HG03064 (cell line): ENCODE results near the gene HLA-DOA.

Experiments used
- ATAC-seq: cut with Tn5 transposase; IDR thresholded peaks from one replicate; pipeline ENCODE4 v1.9.1; 2021; ENCODE audit warnings: low read depth; ENCODE audit not compliant: unreplicated experiment

Gene HLA-DOA

DNA sequence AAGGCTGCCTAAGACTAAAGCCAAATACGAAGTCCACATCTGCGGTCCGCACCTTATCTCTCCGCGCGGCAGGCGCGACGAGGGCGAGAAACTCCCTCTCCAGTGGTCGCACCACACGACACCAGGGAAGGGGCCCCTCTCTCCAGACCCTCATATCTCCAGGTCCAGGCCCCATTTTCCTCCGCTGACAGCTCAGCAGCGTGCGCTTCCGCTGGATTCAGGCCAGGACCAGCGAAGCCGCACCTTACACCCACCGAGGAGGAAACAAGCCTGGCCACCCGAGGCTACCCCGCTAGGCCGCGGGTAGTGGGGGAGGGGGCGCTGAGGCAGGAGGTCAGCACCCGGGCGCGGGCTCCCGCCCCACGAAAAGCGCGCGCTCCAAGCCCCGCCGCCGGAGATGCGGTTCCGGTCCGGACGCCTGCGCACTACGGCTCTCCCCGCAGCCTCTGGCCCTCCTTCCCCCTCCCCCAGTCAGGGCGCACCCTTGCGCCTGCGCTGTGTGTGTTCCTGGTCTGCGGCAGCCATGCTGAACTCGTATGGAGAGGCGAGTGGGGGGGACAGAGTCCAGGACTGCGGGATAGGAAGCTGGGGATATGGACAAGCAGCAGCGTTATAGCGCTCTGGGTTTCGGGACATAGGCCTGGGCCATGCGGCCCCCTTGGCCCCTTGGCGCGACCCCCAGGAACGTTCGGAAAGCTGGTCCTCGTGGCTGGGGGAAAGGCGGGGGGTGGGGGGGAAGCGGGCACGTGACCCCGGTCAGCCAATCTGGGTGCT lies 41.1 kb downstream of the HLA-DOA start, which contains the start of gene BRD2:
Gene BRD2, plus strand, starts transcription at position 502 of the 774 bp plus-strand sequence. CDS start 4,305 bp downstream, outside the sequence.
- peak; percentile 27 for ATAC-seq

DNA sequence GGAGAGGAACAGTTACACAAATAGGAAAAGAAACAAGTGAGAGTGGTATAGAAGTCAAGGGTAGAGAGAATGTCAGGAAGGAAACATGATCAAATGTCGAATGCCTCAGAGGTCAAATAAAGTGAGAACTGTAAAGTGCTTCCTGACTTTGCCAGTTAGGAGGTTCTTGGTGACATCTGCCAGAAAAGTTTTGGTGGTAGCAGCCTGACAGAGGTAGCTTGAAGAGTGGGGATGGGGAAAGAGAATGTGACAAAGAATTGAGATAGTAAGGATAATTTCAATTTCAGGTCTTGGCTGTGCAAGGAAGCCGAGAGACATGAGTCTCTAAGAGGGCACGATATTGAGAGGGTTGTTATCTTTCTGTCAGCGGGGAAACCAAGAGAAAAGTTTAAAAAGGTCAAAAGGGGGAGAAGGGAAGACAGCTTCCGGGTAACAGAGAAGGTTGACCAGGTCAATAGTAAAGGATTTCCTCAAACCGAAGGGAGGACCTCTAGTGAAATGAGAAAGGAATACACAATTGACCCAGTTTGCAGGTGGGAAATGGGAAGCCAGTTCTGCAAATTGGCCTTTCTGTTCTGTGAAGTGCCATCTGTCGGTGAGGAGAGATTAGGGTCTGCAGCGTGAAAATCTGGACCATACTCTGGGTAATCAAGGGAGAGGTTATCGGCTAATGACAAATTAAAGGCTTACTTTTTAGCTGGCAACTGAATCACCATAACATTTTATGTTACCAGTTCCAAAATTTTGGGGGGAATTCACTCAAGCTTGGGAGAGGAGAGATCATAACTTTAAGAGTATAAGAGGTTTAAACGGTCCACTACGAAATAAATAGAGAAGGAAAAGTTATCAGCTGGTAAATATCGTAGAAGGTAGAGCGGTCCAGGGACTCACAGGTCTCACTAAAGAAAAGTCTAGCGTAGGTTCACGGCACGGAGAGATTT lies 42.0 kb downstream of the HLA-DOA start:
- no peak for ATAC-seq

DNA sequence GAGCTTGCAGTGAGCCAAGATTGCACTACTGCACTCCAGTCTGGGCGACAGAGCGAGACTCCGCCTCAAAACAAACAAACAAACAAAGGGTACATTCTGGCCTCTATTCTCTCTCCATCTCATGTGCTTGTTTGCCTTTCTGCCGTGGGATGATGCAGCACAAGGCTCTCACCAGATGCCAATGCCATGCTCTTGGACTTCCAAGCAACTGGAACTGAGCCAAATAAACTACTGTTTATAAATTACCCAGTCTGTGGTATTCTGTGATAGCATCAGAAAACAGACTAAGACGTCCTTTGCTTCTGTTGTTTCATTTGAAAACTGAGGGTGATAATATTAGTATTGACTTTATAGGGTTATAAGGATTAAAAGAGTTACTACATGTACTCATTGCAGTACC lies 44.6 kb downstream of the HLA-DOA start:
- ATAC-seq: no peak

DNA sequence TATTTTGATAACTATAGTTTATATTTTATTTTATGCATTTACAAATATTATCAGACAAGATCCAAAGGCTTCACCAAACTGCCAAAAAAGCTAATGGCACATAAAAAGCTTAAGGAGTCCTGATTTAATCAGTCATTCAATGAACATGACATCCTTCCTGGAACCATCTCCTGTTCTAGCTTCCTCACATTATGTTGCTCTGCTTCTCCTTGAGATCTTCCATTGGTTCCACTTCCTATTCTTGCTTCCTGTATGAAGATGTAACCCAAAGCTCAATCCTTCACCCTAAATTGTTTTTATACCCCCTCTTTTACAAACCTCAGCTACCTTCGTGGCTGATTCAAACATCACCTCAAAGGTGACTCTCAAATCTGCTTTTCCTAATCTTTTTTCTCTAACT lies 45.5 kb downstream of the HLA-DOA start:
- no peak for ATAC-seq

DNA sequence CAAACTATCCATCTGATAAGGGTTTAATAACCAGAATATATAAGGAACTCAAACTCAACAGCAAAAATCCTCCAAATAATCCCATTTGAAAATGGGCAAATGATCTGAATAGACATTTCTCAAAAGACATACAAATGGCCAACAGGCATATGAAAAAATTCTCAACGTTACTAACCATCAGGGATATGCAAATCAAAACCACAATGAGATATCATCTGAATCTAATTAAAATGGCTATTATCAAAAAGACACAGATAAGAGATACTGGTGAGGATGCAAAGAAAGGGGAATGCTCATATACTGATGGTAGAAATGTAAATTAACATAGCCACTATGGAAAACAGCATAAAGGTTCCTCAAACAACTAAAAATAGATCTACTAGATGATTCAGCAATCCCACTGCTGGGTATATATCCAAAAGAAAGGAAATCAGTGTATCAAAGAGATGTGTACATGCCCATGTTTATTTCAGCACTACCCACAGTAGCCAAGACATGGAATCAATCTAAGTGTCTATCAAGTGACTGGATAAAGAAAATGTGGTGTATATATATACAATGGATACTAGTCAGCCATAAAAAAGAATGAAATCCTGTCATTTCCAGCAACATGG lies 47.1 kb downstream of the HLA-DOA start:
- no peak for ATAC-seq

DNA sequence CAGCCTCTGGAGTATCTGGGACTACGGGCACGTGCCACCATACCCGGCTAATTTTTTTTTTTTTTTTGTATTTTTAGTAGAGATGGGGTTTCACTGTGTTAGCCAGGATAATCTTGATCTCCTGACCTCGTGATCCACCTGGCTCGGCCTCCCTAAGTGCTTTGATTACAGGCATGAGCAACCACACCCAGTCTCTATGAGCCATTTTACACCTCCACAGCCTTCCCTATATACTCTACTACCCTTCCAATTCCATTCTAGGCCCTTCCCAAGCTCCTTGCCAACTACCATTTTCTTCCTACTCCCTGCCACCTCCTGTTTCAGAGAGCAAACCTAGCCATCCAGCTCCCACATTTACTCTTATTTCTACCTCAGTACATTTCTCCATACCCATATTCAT lies 48.8 kb downstream of the HLA-DOA start:
- no peak for ATAC-seq

DNA sequence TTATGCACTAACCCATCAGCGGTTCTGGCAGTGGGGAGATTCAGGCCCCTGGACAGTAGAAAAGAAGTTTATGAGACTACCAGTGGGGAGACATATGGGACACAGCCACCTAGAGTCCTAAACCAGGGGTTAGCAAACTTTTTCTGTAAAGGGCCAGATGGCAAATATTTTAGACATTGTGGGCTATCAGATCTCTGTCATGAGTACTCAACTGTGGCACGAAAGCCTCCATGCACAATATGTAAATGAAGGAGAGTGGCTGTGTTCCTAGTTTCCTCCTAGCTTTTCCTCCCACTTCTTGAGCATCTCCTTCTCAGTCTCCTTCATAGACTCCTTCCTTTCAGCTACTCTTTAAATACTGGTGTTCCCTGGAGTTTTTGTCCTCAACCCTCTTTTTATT lies 53.2 kb downstream of the HLA-DOA start:
- ATAC-seq: no peak

DNA sequence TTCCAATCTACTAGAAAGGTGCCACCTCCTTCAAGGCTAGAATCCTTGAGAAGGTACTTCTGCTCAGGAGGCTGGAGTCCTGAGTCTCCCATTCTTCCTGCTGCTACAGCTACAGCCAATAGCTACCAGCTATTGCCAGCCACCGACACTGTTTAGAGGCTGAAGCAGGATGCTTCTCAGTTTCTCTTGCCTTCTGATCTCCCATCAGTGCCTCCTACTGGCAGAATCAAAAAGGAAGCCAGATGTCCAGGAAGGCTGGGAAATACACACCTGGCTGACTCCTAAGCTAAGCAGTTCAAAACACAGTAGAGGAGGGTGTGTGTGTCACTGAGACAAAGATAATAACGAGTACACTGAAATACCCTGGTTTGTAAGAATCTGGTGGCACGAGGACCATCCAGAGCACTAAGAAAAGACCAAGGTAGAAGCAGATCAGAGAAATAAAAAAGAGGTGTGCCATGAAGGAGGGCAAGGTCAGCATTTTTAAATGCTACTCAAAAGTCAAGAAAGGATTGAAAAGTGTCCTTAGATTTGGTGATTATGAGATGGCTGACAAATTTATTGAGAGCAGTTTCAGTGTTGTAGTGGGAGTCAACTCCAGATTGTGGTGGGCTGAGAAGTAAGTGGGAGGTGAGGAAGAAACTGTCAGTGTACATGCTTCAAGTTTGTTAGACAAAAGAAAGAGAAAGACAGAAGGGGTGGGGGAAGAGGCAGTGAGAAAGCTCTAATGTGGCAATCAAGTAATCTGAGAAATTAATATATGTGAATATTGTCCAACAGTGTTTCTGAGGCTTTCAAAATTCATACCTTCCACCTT lies 54.2 kb downstream of the HLA-DOA start:
- no peak for ATAC-seq

DNA sequence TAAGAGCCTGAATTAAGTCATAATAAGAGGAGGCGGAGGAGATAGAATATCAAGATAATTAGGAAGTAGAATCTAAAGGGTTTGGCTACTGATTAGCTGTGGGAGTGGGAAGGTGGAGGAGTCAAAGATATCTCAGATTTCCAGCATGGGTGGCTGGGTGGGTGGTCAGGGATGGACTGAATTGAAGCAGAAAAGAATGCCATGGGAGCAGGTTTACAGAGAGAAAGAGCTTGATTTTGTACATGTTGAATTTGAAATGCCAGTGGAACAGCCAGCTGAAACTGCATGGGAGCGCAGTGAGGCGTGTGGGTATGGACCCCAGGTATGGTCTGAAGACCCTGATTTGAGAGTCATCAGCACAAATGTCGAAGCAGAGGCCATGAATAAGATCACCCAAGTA lies 55.1 kb downstream of the HLA-DOA start:
- ATAC-seq: no peak
